NT2/D1 (cell line): Measurements from ENCODE around the gene VSTM2L.

Experiments
- SUZ12 ChIP-seq: IDR thresholded peaks from 2 replicates; pipeline ENCODE4 v1.6.1; 2011; ENCODE audit not compliant: insufficient read length, insufficient read depth; ENCODE audit errors: extremely low read depth
- YY1 ChIP-seq: IDR thresholded peaks from 2 replicates; pipeline ENCODE4 v1.6.1; 2011; ENCODE audit not compliant: insufficient read length, insufficient read depth
- ZNF274 ChIP-seq: IDR thresholded peaks from 2 replicates; pipeline ENCODE4 v1.6.1; 2011; ENCODE audit warnings: mild to moderate bottlenecking, low read depth, low read length

- TF ChIP-seq SUZ12 = no peak
- no peak for TF ChIP-seq YY1
- TF ChIP-seq ZNF274 = no peak
Measured at GRCh38 chr20:37992802-37993409, 90.0 kb downstream of the VSTM2L start.
